IMR-90 (cell line): Measurements from ENCODE around the gene MTA2.
"Not testable (repeated sequence)": the region's sequence is repeated elsewhere in the genome, so short reads cannot be mapped to it uniquely, and the experiment has no call there.

ENCODE experiments used
- BHLHE40 ChIP-seq: fragments of 150-350 bp; IDR thresholded peaks from 2 replicates; pipeline ENCODE4 v1.6.1; 2016; ENCODE audit warnings: mild to moderate bottlenecking, low read depth, low read length
- FOS ChIP-seq: fragments of 150-350 bp; IDR thresholded peaks from 2 replicates; pipeline ENCODE4 v1.6.1; 2016; ENCODE audit warnings: low read depth, low read length
- MXI1 ChIP-seq: IDR thresholded peaks from 2 replicates; pipeline ENCODE4 v1.6.1; 2012; ENCODE audit warnings: low read depth, mild to moderate bottlenecking, low read length, moderate library complexity, borderline replicate concordance
- NFE2L2 ChIP-seq: fragments of 150-350 bp; IDR thresholded peaks from 2 replicates; pipeline ENCODE4 v1.6.1; 2016; ENCODE audit warnings: low read depth, mild to moderate bottlenecking, low read length
- POLR2A ChIP-seq: IDR thresholded peaks from 2 replicates; pipeline ENCODE4 v1.6.1; 2012; ENCODE audit warnings: mild to moderate bottlenecking, low read depth, low read length
- RAD21 ChIP-seq: IDR thresholded peaks from 2 replicates; pipeline ENCODE4 v1.6.1; 2012; ENCODE audit warnings: low read length, improper control_type of control experiment
- RCOR1 ChIP-seq: IDR thresholded peaks from 2 replicates; pipeline ENCODE4 v1.6.1; 2012; ENCODE audit warnings: mild to moderate bottlenecking, low read length, improper control_type of control experiment; ENCODE audit not compliant: insufficient replicate concordance
- RFX5 ChIP-seq: IDR thresholded peaks from 2 replicates; pipeline ENCODE4 v1.8.0; 2012; ENCODE audit warnings: low read depth, mild to moderate bottlenecking, low read length, moderate library complexity
- SMC3 ChIP-seq: fragments of 150-350 bp; IDR thresholded peaks from 2 replicates; pipeline ENCODE4 v1.6.1; 2016; ENCODE audit warnings: low read depth, mild to moderate bottlenecking, antibody characterized with exemption, low read length, moderate library complexity
- TF ChIP-seq, protein P1 (sequence below): conservative IDR thresholded peaks from 2 replicates; pipeline ENCODE4 v1.5.1; 2012; ENCODE audit warnings: mild to moderate bottlenecking, low read depth, low read length, improper control_type of control experiment
- TF ChIP-seq, protein P2 (sequence below): fragments of 150-350 bp; IDR thresholded peaks from 2 replicates; pipeline ENCODE4 v1.6.1; 2016; ENCODE audit warnings: low read depth, mild to moderate bottlenecking, low read length, moderate library complexity, borderline replicate concordance

DNA sequence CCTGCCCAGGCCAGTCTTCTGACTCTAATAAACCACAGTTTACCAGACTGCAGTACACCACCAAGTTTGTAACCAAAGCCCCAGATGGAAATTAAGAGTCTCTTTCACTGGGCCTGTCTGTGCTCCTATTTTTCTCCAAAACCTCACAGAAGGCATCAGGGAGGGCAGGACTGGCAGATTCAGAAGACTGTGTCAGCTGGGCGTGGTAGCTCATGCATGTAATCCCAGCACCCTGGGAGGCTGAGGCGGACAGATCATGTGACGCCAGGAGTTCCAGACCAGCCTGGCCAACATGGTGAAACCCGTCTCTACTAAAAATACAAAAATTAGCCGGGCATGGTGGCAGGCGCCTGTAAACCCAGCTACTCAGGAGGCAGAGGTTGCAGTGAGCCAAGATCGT, 16.3 kb downstream of the MTA2 start:
- TF ChIP-seq, protein P1, sequence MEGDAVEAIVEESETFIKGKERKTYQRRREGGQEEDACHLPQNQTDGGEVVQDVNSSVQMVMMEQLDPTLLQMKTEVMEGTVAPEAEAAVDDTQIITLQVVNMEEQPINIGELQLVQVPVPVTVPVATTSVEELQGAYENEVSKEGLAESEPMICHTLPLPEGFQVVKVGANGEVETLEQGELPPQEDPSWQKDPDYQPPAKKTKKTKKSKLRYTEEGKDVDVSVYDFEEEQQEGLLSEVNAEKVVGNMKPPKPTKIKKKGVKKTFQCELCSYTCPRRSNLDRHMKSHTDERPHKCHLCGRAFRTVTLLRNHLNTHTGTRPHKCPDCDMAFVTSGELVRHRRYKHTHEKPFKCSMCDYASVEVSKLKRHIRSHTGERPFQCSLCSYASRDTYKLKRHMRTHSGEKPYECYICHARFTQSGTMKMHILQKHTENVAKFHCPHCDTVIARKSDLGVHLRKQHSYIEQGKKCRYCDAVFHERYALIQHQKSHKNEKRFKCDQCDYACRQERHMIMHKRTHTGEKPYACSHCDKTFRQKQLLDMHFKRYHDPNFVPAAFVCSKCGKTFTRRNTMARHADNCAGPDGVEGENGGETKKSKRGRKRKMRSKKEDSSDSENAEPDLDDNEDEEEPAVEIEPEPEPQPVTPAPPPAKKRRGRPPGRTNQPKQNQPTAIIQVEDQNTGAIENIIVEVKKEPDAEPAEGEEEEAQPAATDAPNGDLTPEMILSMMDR = not testable (repeated sequence)
- not testable (repeated sequence) for TF ChIP-seq RFX5, BHLHE40, POLR2A, RAD21, RCOR1, NFE2L2, SMC3, MXI1, FOS
- TF ChIP-seq, protein P2, sequence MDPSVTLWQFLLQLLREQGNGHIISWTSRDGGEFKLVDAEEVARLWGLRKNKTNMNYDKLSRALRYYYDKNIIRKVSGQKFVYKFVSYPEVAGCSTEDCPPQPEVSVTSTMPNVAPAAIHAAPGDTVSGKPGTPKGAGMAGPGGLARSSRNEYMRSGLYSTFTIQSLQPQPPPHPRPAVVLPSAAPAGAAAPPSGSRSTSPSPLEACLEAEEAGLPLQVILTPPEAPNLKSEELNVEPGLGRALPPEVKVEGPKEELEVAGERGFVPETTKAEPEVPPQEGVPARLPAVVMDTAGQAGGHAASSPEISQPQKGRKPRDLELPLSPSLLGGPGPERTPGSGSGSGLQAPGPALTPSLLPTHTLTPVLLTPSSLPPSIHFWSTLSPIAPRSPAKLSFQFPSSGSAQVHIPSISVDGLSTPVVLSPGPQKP = not testable (repeated sequence)
